Hair follicle dermal papilla cell (primary cell): ENCODE data around the gene RD3L. TPM values are rescaled to one million over a fixed set of nuclear protein-coding genes. Genes with fewer than 3 reads are reported as not detected.

ENCODE experiments used
- total RNA-seq: library from RNA; depleted of rRNA; stranded (reverse); fragments of >200 nt; gene quantifications from 2 replicates; pipeline ENCODE4 v1.2.3, GENCODE V29; 2012

Gene RD3L
- total RNA-seq = not detected in 2 replicates

DNA sequence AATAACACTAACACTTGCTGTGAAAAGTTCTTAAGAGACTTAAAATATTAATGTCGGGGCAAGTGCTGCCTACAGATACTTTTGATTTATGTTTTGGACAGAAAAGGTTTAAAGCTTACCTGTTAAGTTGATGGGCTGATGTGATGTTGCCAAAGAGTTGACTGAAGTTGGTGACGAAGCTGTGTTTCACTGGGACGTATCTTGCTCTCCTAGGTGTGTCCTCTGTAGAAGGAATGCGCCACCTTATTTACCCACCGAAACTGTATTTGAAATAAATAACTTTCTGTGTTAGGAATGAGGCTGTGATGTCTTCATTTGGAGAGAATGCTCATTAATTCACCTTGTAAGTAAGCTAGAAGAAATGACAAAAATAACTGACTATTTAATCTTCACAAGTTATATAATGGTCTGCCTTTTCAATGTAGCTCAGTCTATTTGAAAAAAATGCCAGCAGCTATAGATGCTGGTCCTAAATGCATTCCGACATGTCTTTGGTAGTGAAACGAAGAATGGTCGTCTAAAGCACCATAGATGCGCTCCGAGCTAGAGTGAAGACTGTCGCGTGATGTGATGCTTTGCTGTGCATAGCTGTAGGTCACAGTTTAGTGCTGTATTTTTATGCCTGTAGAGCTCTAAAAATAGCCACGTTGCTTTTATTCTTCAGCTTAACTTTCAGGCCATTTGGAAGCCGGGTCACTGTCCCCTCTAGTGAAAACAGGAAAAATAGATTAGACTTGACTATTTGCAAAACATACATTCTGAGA lies at the start of gene RD3L:
Gene RD3L, minus strand, starts transcription at position 557 of the 764 bp plus-strand sequence. CDS start 834 bp downstream, outside the sequence.

DNA sequence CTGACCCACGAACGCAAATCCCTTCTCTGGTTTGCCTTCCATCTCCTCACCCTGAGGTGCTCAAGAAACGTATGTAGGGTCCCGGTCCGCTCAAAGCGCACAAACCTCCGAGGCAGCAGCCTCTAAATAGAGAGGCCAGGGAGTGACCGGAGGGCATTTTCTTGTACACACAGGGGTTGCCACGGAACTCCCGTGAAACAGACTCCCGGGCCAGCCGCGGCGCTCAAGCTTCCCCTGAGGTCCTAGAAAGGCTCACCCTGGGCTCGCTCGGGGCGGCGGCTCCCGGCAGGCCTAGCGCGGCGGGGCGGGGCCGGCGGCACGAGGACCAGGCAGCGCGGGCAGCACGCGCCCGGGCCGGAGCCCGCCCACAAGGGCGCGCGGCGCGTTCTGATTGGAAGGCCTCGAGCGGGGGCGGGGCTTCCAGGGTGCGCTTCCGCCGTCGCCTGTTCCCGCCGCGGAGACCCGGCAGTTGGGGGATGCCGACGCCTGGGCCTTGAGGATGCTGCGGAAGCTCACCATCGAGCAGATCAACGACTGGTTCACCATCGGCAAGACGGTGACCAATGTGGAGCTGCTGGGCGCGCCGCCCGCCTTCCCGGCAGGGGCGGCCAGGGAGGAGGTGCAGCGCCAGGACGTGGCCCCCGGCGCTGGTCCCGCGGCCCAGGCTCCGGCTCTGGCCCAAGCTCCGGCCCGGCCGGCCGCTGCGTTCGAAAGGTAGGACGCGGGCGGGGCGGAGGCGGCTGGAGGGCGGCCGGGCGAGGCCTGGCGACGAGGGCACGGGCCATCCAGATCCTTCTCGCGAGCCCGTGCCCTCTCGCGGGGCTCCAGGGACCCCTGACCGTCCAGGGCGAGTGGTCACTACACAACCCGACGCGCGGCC lies 14.1 kb downstream of the RD3L start, which contains the start of gene TDRD9:
Gene TDRD9, plus strand, starts transcription at position 446 of the 880 bp plus-strand sequence. Its CDS starts 54 bp downstream, at position 500.

Other genes with a start within 250 kb of the RD3L start
- gene XRCC3, start 227.1 kb downstream of the RD3L start, total RNA-seq = 2.3 and 4.0 TPM in 2 replicates
- 35.0 and 45.5 TPM in 2 replicates for gene ZFYVE21, start 226.7 kb downstream of the RD3L start, total RNA-seq
- 2.6 and 2.8 TPM in 2 replicates for gene PPP1R13B, start 95.0 kb downstream of the RD3L start, total RNA-seq
- 1.3 and 2.3 TPM in 2 replicates for gene TDRD9, start 14.1 kb downstream of the RD3L start, total RNA-seq
- under 0.01 TPM in 1 of 2 replicates, not detected in the other for gene ASPG, start 143.2 kb upstream of the RD3L start, total RNA-seq
- gene KIF26A, start 196.1 kb upstream of the RD3L start, total RNA-seq = 0.24 and 1.5 TPM in 2 replicates